ENCODE measurements around the gene CNPY4.
"Not testable (repeated sequence)": the region's sequence is repeated elsewhere in the genome, so short reads cannot be mapped to it uniquely, and the experiment has no call there.

CNPY4 gene

GRCh38 chr7:100122067-100122466 lies 2.6 kb downstream of the CNPY4 start:
- no peak for DNase-seq

GRCh38 chr7:100122568-100122967 lies 3.1 kb downstream of the CNPY4 start:
- DNase-seq: no peak

- DNase-seq: no peak
These were observed 5.1 kb downstream of the CNPY4 start for GRCh38 chr7:100124301-100125230.

- no peak for DNase-seq
These were observed 7.0 kb downstream of the CNPY4 start for GRCh38 chr7:100126239-100126930.

GRCh38 chr7:100126931-100127865 lies 7.8 kb downstream of the CNPY4 start, which contains the start of gene MBLAC1:
MBLAC1 (plus strand) TSS chr7:100126967; CDS start chr7:100127396, 429 bp downstream.
- peak; percentile 95 for DNase-seq

- DNase-seq: peak; percentile 29
These were observed 8.6 kb downstream of the CNPY4 start for GRCh38 chr7:100127866-100128636.

GRCh38 chr7:100128637-100128963 lies 9.2 kb downstream of the CNPY4 start:
- no peak for DNase-seq

- not testable (repeated sequence) for DNase-seq
These were observed 10.8 kb downstream of the CNPY4 start for GRCh38 chr7:100130220-100130607.

- peak; percentile 84 for DNase-seq
These were observed 11.4 kb downstream of the CNPY4 start for GRCh38 chr7:100130608-100131453.

GRCh38 chr7:100132126-100132525 lies 12.7 kb downstream of the CNPY4 start:
- DNase-seq: no peak

- DNase-seq: peak; percentile 78
These were observed 13.3 kb downstream of the CNPY4 start for GRCh38 chr7:100132697-100133151.

- no peak for DNase-seq
These were observed 18.7 kb downstream of the CNPY4 start for GRCh38 chr7:100137851-100138760.

- no peak for DNase-seq
These were observed 22.1 kb downstream of the CNPY4 start for GRCh38 chr7:100141555-100141949.

- no peak for DNase-seq
These were observed 23.0 kb downstream of the CNPY4 start for GRCh38 chr7:100142461-100142860.

- DNase-seq: not testable (repeated sequence)
These were observed 26.9 kb downstream of the CNPY4 start for GRCh38 chr7:100146350-100146749.

- no peak for DNase-seq
These were observed 27.8 kb downstream of the CNPY4 start for GRCh38 chr7:100147278-100147677.

- DNase-seq: no peak
These were observed 28.8 kb downstream of the CNPY4 start for GRCh38 chr7:100148225-100148558.

GRCh38 chr7:100148559-100149328 lies 29.3 kb downstream of the CNPY4 start, which contains the start of gene LAMTOR4:
LAMTOR4 (plus strand) TSS chr7:100148918; CDS start chr7:100148973, 55 bp downstream.
- DNase-seq: peak; percentile 99

GRCh38 chr7:100152404-100152803 lies 33.0 kb downstream of the CNPY4 start:
- no peak for DNase-seq
